ENCODE data around the gene EML4.

GRCh38 chr2:42195559-42195958 lies 26.4 kb downstream of the EML4 start:
- TF ChIP-seq, protein P1, sequence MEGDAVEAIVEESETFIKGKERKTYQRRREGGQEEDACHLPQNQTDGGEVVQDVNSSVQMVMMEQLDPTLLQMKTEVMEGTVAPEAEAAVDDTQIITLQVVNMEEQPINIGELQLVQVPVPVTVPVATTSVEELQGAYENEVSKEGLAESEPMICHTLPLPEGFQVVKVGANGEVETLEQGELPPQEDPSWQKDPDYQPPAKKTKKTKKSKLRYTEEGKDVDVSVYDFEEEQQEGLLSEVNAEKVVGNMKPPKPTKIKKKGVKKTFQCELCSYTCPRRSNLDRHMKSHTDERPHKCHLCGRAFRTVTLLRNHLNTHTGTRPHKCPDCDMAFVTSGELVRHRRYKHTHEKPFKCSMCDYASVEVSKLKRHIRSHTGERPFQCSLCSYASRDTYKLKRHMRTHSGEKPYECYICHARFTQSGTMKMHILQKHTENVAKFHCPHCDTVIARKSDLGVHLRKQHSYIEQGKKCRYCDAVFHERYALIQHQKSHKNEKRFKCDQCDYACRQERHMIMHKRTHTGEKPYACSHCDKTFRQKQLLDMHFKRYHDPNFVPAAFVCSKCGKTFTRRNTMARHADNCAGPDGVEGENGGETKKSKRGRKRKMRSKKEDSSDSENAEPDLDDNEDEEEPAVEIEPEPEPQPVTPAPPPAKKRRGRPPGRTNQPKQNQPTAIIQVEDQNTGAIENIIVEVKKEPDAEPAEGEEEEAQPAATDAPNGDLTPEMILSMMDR (IDR thresholded peaks at IDR 0.05) = no peak
- TF ChIP-seq EZH2phosphoT487 (IDR thresholded peaks at IDR 0.05) (no peak), EZH2 (IDR thresholded peaks at IDR 0.05) (no peak)

Measured in neural progenitor cell (in vitro differentiated cells).